ENCODE results near the gene DHRS2.

DNA sequence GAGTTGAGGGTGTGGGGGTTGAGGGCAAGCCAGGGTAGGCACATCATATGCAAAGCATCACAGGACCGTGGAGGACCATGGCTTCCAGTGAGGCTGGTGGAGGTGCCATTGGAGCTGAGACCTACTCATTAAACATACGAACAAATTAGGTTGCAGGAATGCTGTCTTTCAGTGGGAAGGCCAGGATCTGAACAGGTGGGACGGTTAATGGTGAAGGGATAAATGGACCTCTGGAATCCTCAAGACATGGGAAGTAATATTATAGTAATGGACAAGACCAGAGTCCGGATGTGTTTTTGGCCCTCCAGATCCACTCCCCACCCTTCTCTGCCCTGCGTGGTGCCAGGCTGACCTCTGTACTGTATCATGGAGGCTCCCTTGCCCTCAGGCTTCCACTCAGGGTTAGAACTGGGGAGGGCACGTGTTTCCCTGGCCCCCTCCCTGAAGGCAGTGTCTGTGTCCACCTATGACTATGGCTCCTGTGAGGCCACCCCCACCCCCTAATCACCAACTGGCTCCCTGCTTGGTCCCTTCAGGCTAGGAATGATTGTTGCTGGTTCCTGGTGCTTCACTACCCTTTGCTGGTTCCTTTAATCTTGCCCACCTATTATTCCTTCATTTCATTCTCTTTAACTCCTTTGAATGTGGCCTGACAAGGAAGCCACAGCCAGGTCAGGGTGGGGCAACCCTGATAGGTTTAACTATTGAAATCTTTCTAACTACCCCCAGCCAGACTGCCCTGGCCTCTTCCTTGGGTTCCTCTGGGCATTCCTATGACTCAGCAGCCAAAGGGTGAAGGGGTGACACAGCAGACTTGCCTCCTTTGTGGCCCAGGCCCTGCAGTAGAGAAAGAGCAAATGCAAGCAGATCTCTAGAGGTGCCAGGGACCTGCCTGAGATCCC lies 10.7 kb downstream of the DHRS2 start:
- no peak for TF ChIP-seq EZH2 (IDR thresholded peaks at IDR 0.05; ENCODE audit: insufficient read depth, poor library complexity, severe bottlenecking)
- TF ChIP-seq EZH2phosphoT487 (IDR thresholded peaks at IDR 0.05; ENCODE audit: insufficient read depth, low read depth) = no peak

All from GM23248 (cell line).